Brain microvascular endothelial cell (primary cell): ENCODE measurements around the gene TP73.
"Not testable (repeated sequence)": the region's sequence is repeated elsewhere in the genome, so short reads cannot be mapped to it uniquely, and the experiment has no call there.

Experiments
- DNase-seq: peaks from one replicate; pipeline ENCODE4 v3.0.0-alpha.2; 2020
- H3K27ac ChIP-seq: fragments of 250-450 bp; sonication (Bioruptor Pico); 2 replicates; pipeline ENCODE4 v1.5.1; 2020; ENCODE audit warnings: mild to moderate bottlenecking, moderate library complexity
- H3K27me3 ChIP-seq: fragments of 250-450 bp; sonication (Bioruptor Pico); replicated peaks from 2 replicates; pipeline ENCODE4 v1.5.1; 2020; ENCODE audit warnings: mild to moderate bottlenecking
- H3K36me3 ChIP-seq: fragments of 250-450 bp; sonication (Bioruptor Pico); replicated peaks from 2 replicates; pipeline ENCODE4 v1.5.1; 2020; ENCODE audit warnings: mild to moderate bottlenecking
- H3K4me3 ChIP-seq: 2 replicates; pipeline ENCODE4 v1.5.1; 2011; ENCODE audit warnings: low read depth, mild to moderate bottlenecking, control low read depth, low read length, moderate library complexity
- in situ Hi-C: cut with HindIII; loops from 2 replicates; pipeline ENCODE4 v1.10.0; 2017; ENCODE audit warnings: low sequenced_read_pairs, low pct_ligation_motif_present
- TF ChIP-seq, protein P1 (sequence below): IDR thresholded peaks from 2 replicates; pipeline ENCODE4 v1.5.1; 2011; ENCODE audit warnings: low read depth, mild to moderate bottlenecking, moderate library complexity, low read length, control low read depth, inconsistent platforms; ENCODE audit errors: missing control alignments

The TP73 gene

GRCh38 chr1:3617806-3618345, 34.4 kb upstream of the TP73 start:
- Histone ChIP-seq H3K36me3 (no peaks in the 10 kb centered on the region), H3K27ac (no peak overlapping the region), H3K27me3 (no peaks in the 10 kb centered on the region), H3K4me3 (no peak overlapping the region)
- in situ Hi-C loops = no loop called here
- TF ChIP-seq, protein P1, sequence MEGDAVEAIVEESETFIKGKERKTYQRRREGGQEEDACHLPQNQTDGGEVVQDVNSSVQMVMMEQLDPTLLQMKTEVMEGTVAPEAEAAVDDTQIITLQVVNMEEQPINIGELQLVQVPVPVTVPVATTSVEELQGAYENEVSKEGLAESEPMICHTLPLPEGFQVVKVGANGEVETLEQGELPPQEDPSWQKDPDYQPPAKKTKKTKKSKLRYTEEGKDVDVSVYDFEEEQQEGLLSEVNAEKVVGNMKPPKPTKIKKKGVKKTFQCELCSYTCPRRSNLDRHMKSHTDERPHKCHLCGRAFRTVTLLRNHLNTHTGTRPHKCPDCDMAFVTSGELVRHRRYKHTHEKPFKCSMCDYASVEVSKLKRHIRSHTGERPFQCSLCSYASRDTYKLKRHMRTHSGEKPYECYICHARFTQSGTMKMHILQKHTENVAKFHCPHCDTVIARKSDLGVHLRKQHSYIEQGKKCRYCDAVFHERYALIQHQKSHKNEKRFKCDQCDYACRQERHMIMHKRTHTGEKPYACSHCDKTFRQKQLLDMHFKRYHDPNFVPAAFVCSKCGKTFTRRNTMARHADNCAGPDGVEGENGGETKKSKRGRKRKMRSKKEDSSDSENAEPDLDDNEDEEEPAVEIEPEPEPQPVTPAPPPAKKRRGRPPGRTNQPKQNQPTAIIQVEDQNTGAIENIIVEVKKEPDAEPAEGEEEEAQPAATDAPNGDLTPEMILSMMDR = no peak
- DNase-seq = no peak

DNA sequence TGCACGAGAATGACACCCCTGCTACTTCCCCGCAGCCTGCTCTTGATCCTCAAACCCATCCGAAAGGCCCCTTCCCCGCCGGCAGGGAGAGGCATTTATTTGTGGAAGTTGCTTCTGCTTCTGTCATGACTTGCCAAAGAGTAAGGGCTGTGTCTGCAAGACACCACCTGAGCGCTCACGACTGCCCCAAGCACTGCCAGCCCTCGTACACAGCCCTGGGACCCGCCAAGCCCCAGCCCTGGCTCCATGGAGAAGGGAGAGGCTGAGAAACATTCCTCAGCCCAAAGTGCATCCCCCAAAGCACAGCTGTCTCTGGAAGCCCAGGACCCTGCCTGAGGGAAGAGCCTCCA, 33.8 kb upstream of the TP73 start:
- in situ Hi-C loops = no loop called here
- no peak overlapping the region for H3K4me3 ChIP-seq
- H3K27me3 ChIP-seq = no peaks in the 10 kb centered on the region
- H3K36me3 ChIP-seq = no peaks in the 10 kb centered on the region
- TF ChIP-seq, protein P1 = no peak
- DNase-seq = no peak
- H3K27ac ChIP-seq = no peak overlapping the region

DNA sequence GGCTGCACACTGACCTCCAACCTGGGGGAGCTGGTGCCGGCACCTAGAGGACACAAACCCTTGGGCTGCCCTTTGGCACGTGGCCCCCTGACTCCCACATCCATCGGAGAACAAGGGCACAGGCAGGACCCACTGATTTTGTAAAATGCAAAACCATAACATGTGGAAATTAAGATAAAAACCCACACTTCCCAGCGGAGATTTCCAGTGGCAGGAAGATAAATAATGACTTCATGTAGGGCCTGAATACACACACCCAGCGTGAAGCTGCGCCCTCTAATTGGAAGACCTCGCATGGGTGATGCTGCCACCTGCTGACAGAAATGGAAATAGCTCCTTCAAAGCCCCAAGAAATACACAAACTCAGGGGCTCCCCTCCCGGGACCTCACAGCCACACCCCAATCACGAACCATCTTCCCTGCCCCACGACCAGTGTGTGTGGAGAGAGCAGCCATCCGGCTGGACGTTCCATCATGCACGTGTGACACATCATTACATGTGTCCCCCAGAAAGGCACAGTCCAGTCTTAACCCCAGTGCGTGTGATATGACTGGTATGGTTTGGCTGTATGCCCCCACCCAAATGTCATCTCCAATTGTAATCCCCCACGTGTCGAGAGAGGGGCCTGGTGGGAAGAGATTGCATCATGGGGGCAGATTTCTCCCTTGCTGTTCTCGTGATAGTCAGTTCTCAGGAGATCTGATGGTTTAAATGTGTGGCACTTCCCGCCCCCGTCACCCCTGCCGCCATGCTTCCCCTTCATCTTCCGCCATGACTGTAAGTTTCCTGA, 33.2 kb upstream of the TP73 start:
- Histone ChIP-seq H3K27ac (no peak overlapping the region), H3K4me3 (no peak overlapping the region), H3K27me3 (no peaks in the 10 kb centered on the region), H3K36me3 (no peaks in the 10 kb centered on the region)
- in situ Hi-C loops = no loop called here
- TF ChIP-seq, protein P1 = peak; percentile 86
- peak; percentile 77 for DNase-seq

DNA sequence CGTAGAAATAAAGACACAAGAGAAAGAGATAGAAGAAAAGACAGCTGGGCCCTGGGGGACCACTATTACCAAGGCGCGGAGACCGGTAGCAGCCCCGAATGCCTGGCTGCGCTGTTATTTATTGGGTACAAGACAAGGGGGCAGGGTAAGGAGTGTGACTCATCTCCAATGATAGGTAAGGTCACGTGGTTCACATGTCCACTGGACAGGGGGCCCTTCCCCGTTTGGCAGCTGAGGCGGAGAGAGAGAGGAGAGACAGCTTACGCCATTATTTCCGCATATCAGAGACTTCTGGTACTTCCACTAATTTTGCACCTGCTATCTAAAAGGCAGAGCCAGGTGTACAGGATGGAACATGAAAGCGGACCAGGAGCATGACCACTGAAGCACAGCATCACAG, 31.6 kb upstream of the TP73 start:
- no peak overlapping the region for H3K27ac ChIP-seq
- DNase-seq = no peak
- no peaks in the 10 kb centered on the region for H3K27me3 ChIP-seq
- TF ChIP-seq, protein P1 = no peak
- in situ Hi-C loops = no loop called here
- no peaks in the 10 kb centered on the region for H3K36me3 ChIP-seq
- H3K4me3 ChIP-seq = no peak overlapping the region

DNA sequence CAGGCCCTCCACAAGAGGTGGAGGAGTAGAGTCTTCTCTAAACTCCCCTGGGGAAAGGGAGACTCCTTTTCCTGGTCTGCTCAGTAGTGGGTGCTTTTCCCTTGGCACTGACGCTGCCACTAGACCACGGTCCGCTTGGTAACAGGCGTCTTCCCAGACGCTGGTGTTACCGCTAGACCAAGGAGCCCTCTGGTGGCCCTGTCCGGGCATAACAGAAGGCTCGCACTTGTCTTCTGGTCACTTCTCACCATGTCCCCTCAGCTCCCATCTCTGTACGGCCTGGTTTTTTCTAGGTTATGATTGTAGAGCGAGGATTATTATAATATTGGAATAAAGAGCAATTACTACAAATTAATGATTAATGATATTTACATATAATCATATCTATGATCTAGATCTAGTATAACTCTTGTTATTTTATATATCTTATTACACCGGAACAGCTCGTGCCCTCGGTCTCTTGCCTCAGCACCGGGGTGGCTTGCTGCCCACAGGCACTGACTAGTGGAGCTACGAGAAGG, 31.1 kb upstream of the TP73 start:
- TF ChIP-seq, protein P1 = peak; percentile 66
- H3K36me3 ChIP-seq, DNase-seq, in situ Hi-C loops, H3K27ac ChIP-seq, H3K4me3 ChIP-seq, H3K27me3 ChIP-seq: not testable (repeated sequence)

- DNase-seq, H3K4me3 ChIP-seq, H3K36me3 ChIP-seq, H3K27ac ChIP-seq, in situ Hi-C loops, H3K27me3 ChIP-seq: not testable (repeated sequence)
These were observed 30.2 kb upstream of the TP73 start for GRCh38 chr1:3622102-3622501.
